ENCODE measurements around the gene PRKN. TPM values are rescaled to one million over a fixed set of nuclear protein-coding genes. Genes with fewer than 3 reads are reported as not detected.

PRKN gene
- total RNA-seq, 6 experiments from 2014 or later, result 0.32 TPM; not detected in 5

- DNase-seq, result no peak
- Mint-ChIP-seq H3K4me1 (ENCODE audit: low read depth) (no peaks in the 10 kb centered on the region), H3K27ac (no peak overlapping the region), H3K36me3 (ENCODE audit: low read depth) (0 out of 2 replicates have a peak, but pooled peaks cover 4% of the 10 kb centered on the region), H3K4me3 (no peak overlapping the region), H3K27me3 (ENCODE audit: insufficient read depth) (no peaks in the 10 kb centered on the region), H3K9me3 (peaks cover 44% of the 10 kb centered on the region)
- no peak for TF ChIP-seq CTCF (IDR thresholded peaks at IDR 0.05)
Measured at GRCh38 chr6:161809971-161810370, 917.6 kb downstream of the PRKN start.

GRCh38 chr6:161804838-161805237 is 922.7 kb downstream of the PRKN start:
- peaks cover 53% of the 10 kb centered on the region for H3K9me3 Mint-ChIP-seq
- no peaks in the 10 kb centered on the region for H3K36me3 Mint-ChIP-seq (ENCODE audit: low read depth)
- TF ChIP-seq CTCF (IDR thresholded peaks at IDR 0.05), result no peak
- no peaks in the 10 kb centered on the region for H3K27me3 Mint-ChIP-seq (ENCODE audit: insufficient read depth)
- H3K4me1 Mint-ChIP-seq (ENCODE audit: low read depth), result no peaks in the 10 kb centered on the region
- H3K27ac Mint-ChIP-seq, result no peak overlapping the region
- H3K4me3 Mint-ChIP-seq, result no peak overlapping the region
- DNase-seq, result no peak

- Mint-ChIP-seq H3K4me3 (no peak overlapping the region), H3K36me3 (ENCODE audit: low read depth) (no peaks in the 10 kb centered on the region; the same call in 1 of the 2 replicates), H3K27ac (no peak overlapping the region), H3K9me3 (peaks cover 64% of the 10 kb centered on the region), H3K4me1 (ENCODE audit: low read depth) (no peaks in the 10 kb centered on the region), H3K27me3 (ENCODE audit: insufficient read depth) (no peaks in the 10 kb centered on the region)
- no peak for DNase-seq
- no peak for TF ChIP-seq CTCF (IDR thresholded peaks at IDR 0.05)
Measured at GRCh38 chr6:161803131-161803530, 924.4 kb downstream of the PRKN start.

- H3K27ac Mint-ChIP-seq, result no peak overlapping the region
- DNase-seq, result no peak
- H3K27me3 Mint-ChIP-seq (ENCODE audit: insufficient read depth), result no peaks in the 10 kb centered on the region
- no peak for TF ChIP-seq CTCF (IDR thresholded peaks at IDR 0.05)
- no peak overlapping the region for H3K4me3 Mint-ChIP-seq
- no peaks in the 10 kb centered on the region; the same call in 1 of the 2 replicates for H3K36me3 Mint-ChIP-seq (ENCODE audit: low read depth)
- H3K4me1 Mint-ChIP-seq (ENCODE audit: low read depth), result no peaks in the 10 kb centered on the region
- H3K9me3 Mint-ChIP-seq, result peaks cover 63% of the 10 kb centered on the region
Measured at GRCh38 chr6:161802231-161802630, 925.3 kb downstream of the PRKN start.

GRCh38 chr6:161798844-161799394 is 928.6 kb downstream of the PRKN start:
- H3K27me3 Mint-ChIP-seq (ENCODE audit: insufficient read depth), result no peaks in the 10 kb centered on the region
- no peak overlapping the region for H3K27ac Mint-ChIP-seq
- TF ChIP-seq CTCF (IDR thresholded peaks at IDR 0.05), result no peak
- no peak overlapping the region for H3K4me3 Mint-ChIP-seq
- H3K36me3 Mint-ChIP-seq (ENCODE audit: low read depth), result no peaks in the 10 kb centered on the region; the same call in 1 of the 2 replicates
- peaks cover 58% of the 10 kb centered on the region for H3K9me3 Mint-ChIP-seq
- DNase-seq, result no peak
- H3K4me1 Mint-ChIP-seq (ENCODE audit: low read depth), result no peaks in the 10 kb centered on the region
